Parathyroid adenoma (tissue), 2 donors: ENCODE data around the gene LEF1.
"Not testable (repeated sequence)": the region's sequence is repeated elsewhere in the genome, so short reads cannot be mapped to it uniquely, and the experiment has no call there.

Experiments
- H2AFZ ChIP-seq: fragments of 300-600 bp; sonication (generic); one replicate; pipeline ENCODE4 v1.7.0; 2017; ENCODE audit warnings: antibody characterized with exemption, mild to moderate bottlenecking
- H3K27ac ChIP-seq: fragments of 300-600 bp; sonication (generic); one replicate; pipeline ENCODE4 v1.7.0; 2017
- H3K27me3 ChIP-seq: fragments of 300-600 bp; sonication (generic); one replicate; pipeline ENCODE4 v1.7.0; 2017; ENCODE audit warnings: low read length; ENCODE audit not compliant: control insufficient read depth, insufficient read depth
- H3K36me3 ChIP-seq: fragments of 300-600 bp; sonication (generic); one replicate; pipeline ENCODE4 v1.7.0; 2017; ENCODE audit warnings: low read length; ENCODE audit not compliant: control insufficient read depth, insufficient read depth
- H3K4me1 ChIP-seq: fragments of 300-600 bp; sonication (generic); one replicate; pipeline ENCODE4 v1.7.0; 2017; ENCODE audit warnings: control low read depth
- H3K4me2 ChIP-seq: fragments of 300-600 bp; sonication (generic); one replicate; pipeline ENCODE4 v1.7.0; 2017; ENCODE audit warnings: low read length
- H3K4me3 ChIP-seq: fragments of 300-600 bp; sonication (generic); one replicate; pipeline ENCODE4 v1.7.0; 2017; ENCODE audit warnings: low read depth, low read length
- H3K79me2 ChIP-seq: fragments of 300-600 bp; sonication (generic); one replicate; pipeline ENCODE4 v1.7.0; 2017; ENCODE audit warnings: control low read depth
- H3K9ac ChIP-seq: fragments of 300-600 bp; sonication (generic); one replicate; pipeline ENCODE4 v1.7.0; 2017; ENCODE audit warnings: mild to moderate bottlenecking
- H3K9me3 ChIP-seq: fragments of 300-600 bp; sonication (generic); one replicate; pipeline ENCODE4 v1.7.0; 2017; ENCODE audit warnings: low read length; ENCODE audit not compliant: control insufficient read depth
- TF ChIP-seq, protein P1 (sequence below): fragments of 300-600 bp; sonication (generic); IDR thresholded peaks from one replicate; pipeline ENCODE4 v1.7.0; 2017; ENCODE audit warnings: antibody characterized with exemption, mild to moderate bottlenecking
- donor health status: primary hyperparathyroidism.

The LEF1 gene

DNA sequence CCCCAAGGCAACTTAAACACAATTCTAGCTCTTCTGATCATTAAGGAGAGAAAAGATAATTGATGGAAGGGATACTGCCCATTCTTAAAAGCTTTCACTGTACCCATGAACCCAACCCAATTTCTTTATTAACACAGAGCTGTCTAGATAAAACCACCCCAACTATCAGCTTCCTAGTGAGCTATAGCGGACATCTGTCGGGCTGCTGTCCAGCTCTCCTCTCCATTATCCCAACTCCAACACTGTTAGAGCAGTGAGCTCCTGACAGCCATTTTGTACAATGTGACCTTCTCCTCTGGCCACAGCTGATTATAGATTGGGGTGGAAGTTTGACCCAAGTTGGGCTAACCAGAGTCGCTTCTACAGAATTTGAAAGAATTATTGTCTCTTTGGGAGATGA, 112.9 kb downstream of the LEF1 start:
- Histone ChIP-seq H3K4me2 (no peak overlapping the region), H3K27ac (no peak overlapping the region), H3K4me1 (no peaks in the 10 kb centered on the region), H3K9me3 (no peaks in the 10 kb centered on the region), H3K4me3 (no peak overlapping the region), H3K79me2 (no peaks in the 10 kb centered on the region), H3K27me3 (no peaks in the 10 kb centered on the region), H3K36me3 (no peaks in the 10 kb centered on the region), H2AFZ (no peak overlapping the region), H3K9ac (no peak overlapping the region)
- TF ChIP-seq, protein P1, sequence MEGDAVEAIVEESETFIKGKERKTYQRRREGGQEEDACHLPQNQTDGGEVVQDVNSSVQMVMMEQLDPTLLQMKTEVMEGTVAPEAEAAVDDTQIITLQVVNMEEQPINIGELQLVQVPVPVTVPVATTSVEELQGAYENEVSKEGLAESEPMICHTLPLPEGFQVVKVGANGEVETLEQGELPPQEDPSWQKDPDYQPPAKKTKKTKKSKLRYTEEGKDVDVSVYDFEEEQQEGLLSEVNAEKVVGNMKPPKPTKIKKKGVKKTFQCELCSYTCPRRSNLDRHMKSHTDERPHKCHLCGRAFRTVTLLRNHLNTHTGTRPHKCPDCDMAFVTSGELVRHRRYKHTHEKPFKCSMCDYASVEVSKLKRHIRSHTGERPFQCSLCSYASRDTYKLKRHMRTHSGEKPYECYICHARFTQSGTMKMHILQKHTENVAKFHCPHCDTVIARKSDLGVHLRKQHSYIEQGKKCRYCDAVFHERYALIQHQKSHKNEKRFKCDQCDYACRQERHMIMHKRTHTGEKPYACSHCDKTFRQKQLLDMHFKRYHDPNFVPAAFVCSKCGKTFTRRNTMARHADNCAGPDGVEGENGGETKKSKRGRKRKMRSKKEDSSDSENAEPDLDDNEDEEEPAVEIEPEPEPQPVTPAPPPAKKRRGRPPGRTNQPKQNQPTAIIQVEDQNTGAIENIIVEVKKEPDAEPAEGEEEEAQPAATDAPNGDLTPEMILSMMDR = no peak

DNA sequence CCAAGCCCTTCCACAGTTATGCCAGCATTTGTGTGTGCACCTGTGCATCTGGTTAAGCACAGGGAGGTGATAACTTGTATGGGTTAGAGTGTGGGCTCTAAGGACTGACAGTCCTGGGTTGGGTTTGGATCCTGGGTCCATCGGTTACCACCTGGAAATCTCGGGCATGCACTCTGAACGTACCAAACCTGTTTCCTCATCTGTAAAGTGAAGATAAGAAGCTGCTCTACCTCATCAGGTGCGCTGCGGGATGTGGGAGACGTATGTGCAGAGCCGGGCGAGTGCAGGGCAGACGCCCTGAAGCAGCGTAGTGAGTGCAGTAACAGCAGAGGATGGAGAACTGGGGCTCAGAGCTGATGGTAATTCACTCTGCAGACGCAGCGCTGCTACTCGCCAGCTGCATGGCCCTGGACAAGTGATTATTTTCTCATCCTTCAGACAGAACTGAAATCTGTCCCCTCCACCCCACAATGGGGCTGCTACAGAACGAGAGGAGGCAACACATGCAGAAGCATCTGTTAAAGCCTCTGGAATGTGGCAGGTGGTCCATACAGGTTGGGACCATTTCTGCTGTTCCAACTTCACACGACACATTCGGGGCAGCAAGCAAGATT, 114.6 kb downstream of the LEF1 start:
- Histone ChIP-seq H3K4me2 (no peak overlapping the region), H3K36me3 (no peaks in the 10 kb centered on the region), H3K4me3 (no peak overlapping the region), H2AFZ (no peak overlapping the region), H3K27ac (no peak overlapping the region), H3K79me2 (no peaks in the 10 kb centered on the region), H3K9ac (no peak overlapping the region), H3K9me3 (no peaks in the 10 kb centered on the region), H3K4me1 (no peaks in the 10 kb centered on the region), H3K27me3 (no peaks in the 10 kb centered on the region)
- TF ChIP-seq, protein P1 = no peak

DNA sequence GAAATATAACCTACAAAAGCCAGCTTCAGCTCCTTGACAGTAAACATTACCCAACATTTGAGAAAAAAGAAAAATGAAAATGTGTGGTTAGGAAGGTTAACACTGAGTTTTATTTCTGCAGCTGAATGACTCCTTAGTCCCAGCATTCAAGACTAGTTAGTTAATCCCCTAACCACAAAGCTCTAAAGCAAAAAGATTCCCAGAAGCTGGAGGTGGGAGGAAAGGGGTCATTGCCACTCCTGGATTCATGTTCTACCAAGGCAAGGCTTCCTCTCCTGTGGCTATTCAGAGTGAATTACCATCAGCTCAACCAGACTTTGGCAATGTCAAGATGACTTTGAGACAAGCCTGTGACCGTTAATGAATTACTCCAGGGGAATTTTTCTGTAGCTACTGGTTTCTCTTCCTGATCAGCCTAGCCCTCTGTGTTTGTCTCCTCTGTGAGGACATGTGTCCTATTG, 115.5 kb downstream of the LEF1 start:
- Histone ChIP-seq H3K9ac (no peak overlapping the region), H3K27ac (no peak overlapping the region)

DNA sequence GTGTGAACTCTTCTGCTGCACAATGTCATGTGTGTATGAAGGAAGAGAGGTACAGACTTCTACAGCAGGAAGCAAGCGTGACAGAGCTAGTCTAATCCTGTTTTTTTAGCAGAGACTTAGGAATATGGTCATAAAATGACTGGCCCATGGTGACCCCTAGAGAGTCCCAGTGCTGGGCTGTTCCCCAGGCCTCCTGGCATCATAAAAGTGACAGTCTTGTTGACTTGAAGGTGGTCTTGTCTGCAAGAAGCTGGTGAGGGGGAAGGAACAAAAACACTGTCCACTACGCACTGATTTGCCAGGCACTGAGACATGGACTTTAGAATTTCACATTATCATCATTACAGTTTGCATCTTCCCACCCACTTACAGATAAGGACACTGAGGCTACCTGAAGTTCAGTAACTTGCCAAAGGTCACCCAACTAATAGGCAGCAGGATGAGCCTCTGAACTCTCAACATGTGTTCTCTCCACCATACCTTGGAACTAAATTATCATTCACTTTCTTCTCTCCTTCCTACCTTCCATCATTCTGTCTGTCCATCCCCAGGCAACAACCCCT, 116.1 kb downstream of the LEF1 start:
- Histone ChIP-seq H3K4me3 (no peak overlapping the region), H3K27ac (no peak overlapping the region), H3K9ac (no peak overlapping the region), H3K9me3 (no peaks in the 10 kb centered on the region), H3K27me3 (no peaks in the 10 kb centered on the region), H3K4me1 (no peaks in the 10 kb centered on the region), H3K4me2 (no peak overlapping the region), H2AFZ (no peak overlapping the region), H3K36me3 (no peaks in the 10 kb centered on the region), H3K79me2 (no peaks in the 10 kb centered on the region)
- TF ChIP-seq, protein P1 = no peak

More for the DNA sequence above, 115.5 kb downstream of the LEF1 start:
- TF ChIP-seq, protein P1 = no peak
- Histone ChIP-seq H3K4me3 (no peak overlapping the region), H2AFZ (no peak overlapping the region), H3K9me3 (no peaks in the 10 kb centered on the region), H3K4me2 (no peak overlapping the region), H3K27me3 (no peaks in the 10 kb centered on the region), H3K79me2 (no peaks in the 10 kb centered on the region), H3K36me3 (no peaks in the 10 kb centered on the region), H3K4me1 (no peaks in the 10 kb centered on the region)

DNA sequence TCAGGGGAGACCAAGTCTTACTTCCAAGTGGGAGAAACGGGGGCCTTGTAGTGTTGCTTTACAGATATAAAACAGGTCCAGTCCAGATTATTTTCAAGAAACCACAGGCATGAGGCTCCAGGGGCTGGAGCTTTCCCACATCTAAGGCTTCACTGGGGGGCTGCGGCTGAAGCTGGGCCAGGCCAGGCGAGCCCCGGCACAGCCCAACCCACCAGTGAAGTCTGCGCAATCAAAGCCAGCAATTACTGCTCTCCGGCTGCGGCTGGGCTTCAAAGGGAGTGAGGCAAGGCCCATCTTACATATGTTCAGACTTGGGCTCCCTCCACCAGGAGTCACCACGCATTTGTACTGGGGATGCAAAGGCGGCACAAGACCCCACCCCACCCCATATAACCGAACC, 117.4 kb downstream of the LEF1 start:
- TF ChIP-seq, protein P1 = no peak
- H3K4me3 ChIP-seq = no peak overlapping the region
- no peak overlapping the region for H3K27ac ChIP-seq
- no peak overlapping the region for H2AFZ ChIP-seq
- H3K4me1 ChIP-seq = no peaks in the 10 kb centered on the region
- H3K27me3 ChIP-seq = no peaks in the 10 kb centered on the region
- H3K4me2 ChIP-seq = no peak overlapping the region
- H3K9ac ChIP-seq = no peak overlapping the region
- no peaks in the 10 kb centered on the region for H3K9me3 ChIP-seq
- no peaks in the 10 kb centered on the region for H3K79me2 ChIP-seq
- H3K36me3 ChIP-seq = no peaks in the 10 kb centered on the region

DNA sequence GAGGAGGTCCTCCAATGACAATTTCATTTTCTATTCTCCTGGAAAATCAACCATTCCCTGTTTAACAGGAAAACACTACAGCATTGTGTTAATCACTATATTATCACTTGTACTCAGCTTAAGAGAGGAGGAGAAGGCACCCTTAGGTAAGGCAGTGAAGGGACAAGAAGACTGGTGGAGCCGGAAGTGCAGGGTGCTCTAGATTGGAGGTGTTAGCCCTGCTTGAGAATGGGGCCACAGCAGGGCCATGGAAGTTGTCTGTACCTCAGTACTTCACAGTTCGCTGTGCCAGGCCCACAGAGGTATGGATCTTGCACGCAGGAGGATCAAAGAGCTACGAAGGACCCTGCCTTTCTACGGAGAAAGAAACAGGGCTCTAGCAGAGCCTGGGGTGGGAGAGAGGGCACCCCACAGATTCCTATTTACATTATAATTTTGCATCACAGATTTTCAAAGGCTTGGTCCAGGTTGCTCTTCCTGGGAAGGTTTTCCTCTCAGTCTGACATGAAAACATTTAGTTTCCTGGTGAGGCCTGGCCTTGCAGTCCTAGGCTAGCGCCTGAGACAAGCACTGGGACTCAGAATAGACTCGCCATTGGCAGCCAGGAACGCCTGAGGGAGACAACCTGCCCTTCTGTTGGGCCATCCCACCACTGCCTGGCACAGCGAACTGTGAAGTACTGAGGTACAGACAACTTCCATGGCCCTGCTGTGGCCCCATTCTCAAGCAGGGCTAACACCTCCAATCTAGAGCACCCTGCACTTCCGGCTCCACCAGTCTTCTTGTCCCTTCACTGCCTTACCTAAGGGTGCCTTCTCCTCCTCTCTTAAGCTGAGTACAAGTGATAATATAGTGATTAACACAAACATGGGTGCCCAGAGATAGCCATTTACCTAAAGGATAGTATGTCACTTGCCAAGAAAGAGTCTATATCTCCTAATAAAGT, 118.3 kb downstream of the LEF1 start:
- not testable (repeated sequence) for H3K27ac ChIP-seq, H3K27me3 ChIP-seq, H3K4me2 ChIP-seq, H3K79me2 ChIP-seq, H3K9ac ChIP-seq, H3K36me3 ChIP-seq, H3K4me3 ChIP-seq, H3K9me3 ChIP-seq, H3K4me1 ChIP-seq, H2AFZ ChIP-seq
